PFSK-1 (cell line): ENCODE data around the gene MPZL3.

Experiments
- FOXP2 ChIP-seq: optimal IDR thresholded peaks from 2 replicates; pipeline ENCODE3; 2011; ENCODE audit warnings: borderline replicate concordance, control low read depth, inconsistent platforms; ENCODE audit not compliant: insufficient read depth; ENCODE audit errors: extremely low read length, extremely low read depth
- POLR2AphosphoS5 ChIP-seq: IDR thresholded peaks from 2 replicates; pipeline ENCODE4 v1.6.1; 2012; ENCODE audit warnings: low read depth, mild to moderate bottlenecking, control low read depth, low read length, moderate library complexity
- SIN3A ChIP-seq: IDR thresholded peaks from 2 replicates; pipeline ENCODE4 v1.6.1; 2012; ENCODE audit warnings: mild to moderate bottlenecking, low read length, moderate library complexity, borderline replicate concordance; ENCODE audit not compliant: insufficient read depth
- TAF1 ChIP-seq: IDR thresholded peaks from 2 replicates; pipeline ENCODE4 v1.6.1; 2012; ENCODE audit warnings: low read length, control low read depth, borderline replicate concordance; ENCODE audit not compliant: insufficient read depth
- TF ChIP-seq, protein P1 (sequence below), 2 experiments: IDR thresholded peaks; 2 replicates each; pipeline versions ENCODE4 v1.6.1 to v1.8.0; 2011 to 2012; ENCODE audit warnings: low read depth in 2 of 2, low read length in 2 of 2, control low read depth in 1 of 2, inconsistent platforms in 1 of 2, mild to moderate bottlenecking in 1 of 2, moderate library complexity in 1 of 2; ENCODE audit not compliant: insufficient read depth in 1 of 2

MPZL3 gene

DNA sequence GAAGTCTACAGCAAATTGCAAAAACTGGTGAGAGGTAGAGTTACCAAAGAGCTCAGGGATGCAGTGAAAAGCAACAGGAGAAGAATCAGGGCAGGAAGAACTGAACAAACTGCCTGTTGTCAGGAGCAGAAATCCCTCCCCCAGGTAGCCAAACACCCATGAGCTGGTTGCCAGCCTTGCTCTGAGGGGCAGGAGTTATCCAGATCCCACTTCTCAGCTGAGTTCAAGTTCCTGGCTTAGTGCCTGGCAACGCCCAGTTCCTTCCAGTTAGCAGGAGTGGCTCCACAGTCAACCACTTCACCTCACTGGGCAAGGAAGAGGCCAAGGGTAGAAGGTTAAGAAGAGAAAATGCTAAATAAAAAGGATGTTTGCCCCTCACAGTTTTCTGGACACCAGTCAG, 13.8 kb upstream of the MPZL3 start:
- no peak for TF ChIP-seq FOXP2
- no peak for TF ChIP-seq SIN3A
- TF ChIP-seq TAF1 = no peak
- TF ChIP-seq, protein P1, sequence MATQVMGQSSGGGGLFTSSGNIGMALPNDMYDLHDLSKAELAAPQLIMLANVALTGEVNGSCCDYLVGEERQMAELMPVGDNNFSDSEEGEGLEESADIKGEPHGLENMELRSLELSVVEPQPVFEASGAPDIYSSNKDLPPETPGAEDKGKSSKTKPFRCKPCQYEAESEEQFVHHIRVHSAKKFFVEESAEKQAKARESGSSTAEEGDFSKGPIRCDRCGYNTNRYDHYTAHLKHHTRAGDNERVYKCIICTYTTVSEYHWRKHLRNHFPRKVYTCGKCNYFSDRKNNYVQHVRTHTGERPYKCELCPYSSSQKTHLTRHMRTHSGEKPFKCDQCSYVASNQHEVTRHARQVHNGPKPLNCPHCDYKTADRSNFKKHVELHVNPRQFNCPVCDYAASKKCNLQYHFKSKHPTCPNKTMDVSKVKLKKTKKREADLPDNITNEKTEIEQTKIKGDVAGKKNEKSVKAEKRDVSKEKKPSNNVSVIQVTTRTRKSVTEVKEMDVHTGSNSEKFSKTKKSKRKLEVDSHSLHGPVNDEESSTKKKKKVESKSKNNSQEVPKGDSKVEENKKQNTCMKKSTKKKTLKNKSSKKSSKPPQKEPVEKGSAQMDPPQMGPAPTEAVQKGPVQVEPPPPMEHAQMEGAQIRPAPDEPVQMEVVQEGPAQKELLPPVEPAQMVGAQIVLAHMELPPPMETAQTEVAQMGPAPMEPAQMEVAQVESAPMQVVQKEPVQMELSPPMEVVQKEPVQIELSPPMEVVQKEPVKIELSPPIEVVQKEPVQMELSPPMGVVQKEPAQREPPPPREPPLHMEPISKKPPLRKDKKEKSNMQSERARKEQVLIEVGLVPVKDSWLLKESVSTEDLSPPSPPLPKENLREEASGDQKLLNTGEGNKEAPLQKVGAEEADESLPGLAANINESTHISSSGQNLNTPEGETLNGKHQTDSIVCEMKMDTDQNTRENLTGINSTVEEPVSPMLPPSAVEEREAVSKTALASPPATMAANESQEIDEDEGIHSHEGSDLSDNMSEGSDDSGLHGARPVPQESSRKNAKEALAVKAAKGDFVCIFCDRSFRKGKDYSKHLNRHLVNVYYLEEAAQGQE (IDR thresholded peaks at IDR 0.05; ENCODE audit: insufficient read depth in 1 of 2, low read depth in 2 of 2, low read length in 2 of 2) = no peak
- no peak for TF ChIP-seq POLR2AphosphoS5

DNA sequence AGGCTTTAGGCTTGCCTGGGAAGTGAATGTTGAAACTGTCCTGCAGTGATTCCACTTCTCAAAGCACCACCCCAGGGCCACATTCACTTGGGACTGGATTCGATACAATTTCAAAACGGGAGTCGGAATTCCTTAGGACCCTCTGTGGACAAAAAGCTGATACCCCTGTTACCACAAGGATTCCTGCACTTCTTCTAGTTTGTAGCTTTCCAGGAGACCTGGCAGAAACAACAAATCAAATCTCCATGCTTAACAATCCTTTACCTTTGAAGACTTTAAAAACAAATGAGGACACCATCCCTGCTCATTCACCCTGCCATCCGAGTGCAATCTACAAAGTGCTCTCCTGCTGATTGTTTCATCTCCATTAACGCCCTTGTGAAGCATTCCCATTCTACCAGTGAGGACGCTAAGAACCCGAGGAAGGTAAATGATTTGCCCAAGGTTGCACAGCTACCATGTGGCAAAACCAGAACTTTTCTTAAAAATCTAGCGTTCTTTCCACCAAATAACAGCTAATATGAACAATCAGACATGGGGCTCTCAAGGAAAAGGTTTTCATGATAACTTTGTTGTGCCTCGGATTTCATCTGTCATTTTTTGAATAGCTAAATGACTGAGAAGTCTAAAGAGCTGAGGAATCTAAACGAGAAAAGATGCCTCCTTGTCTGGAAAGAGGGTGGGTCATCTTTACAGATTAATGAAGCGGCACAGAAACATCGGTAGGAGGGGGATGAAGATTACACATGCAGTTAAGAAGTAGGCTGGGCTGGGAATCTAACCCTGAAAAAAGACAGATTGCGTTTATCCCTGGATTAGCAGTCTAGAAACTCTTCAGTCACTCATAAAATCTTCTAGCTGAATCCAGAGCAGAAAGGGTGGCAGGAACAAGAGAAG, 12.7 kb upstream of the MPZL3 start:
- TF ChIP-seq SIN3A (no peak), TAF1 (no peak), FOXP2 (no peak), POLR2AphosphoS5 (no peak)
- TF ChIP-seq, protein P1 (IDR thresholded peaks at IDR 0.05; ENCODE audit: insufficient read depth in 1 of 2, low read depth in 2 of 2, low read length in 2 of 2) = no peak

DNA sequence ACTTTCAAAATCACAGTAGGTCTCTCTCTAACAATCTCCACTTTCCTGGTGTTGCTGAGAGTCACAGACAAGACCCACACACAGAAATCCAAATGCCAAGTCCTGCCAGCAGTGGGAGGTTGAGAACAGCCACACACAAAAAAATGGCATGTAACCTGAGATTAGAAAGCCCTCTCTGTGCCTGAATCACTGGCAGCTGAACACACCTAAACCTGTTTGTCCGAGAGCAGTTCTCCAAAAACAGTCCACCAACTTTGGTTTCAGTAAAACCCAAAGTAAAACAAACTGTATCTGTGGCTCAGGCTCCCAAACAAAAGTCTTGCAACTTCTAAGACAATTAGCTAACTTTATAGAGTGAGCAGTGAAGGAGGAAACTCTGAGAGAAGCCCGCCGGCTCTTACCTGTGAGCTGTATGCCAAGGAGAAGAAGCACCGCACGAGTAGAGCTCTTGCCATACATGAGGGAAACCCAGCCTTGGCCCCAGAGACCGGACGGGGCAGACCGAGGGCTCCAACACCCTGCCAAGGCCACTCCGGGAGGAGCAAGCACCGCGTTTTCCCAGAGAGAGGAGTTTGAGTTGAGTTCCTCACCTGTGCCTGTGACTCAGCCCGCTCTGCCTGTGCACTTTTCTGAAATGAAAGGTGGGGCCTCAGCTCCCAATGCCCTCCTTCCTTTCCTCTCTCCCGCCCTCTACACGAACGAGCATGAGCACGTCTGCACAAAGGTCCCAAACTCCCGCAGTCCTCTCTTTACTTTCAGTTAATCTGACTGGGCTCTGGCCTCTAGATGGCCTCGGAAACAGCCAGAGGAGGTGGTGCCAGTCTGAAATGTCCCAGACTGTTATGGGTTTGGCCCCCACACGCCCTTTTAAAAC, 11.8 kb upstream of the MPZL3 start, which contains the start of gene MPZL2:
TSS of gene MPZL2 (minus strand) at position 603 of the 874 bp plus-strand sequence. CDS start at position 459, 144 bp downstream.
- TF ChIP-seq TAF1 (no peak), SIN3A (no peak), POLR2AphosphoS5 (no peak), FOXP2 (no peak)
- TF ChIP-seq, protein P1 (IDR thresholded peaks at IDR 0.05; ENCODE audit: insufficient read depth in 1 of 2, low read depth in 2 of 2, low read length in 2 of 2) = no peak

DNA sequence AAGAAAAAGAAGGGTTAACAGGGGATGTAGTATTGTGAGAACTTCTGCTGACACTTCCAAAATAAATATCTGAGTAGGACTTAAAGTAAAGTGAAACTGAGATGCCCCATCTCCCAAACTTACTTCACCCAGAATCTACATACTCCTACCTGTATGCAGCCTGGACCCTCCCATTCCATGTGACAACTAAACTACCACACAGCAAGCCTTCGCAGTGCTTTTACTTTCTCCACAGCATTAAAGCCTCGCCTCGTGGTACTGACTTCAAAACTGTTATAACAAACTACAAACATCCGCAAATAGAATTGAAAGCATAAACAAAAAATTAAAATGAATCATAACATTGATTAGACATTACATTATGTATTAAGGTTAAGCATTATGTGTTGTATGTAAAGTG, 10.9 kb upstream of the MPZL3 start:
- TF ChIP-seq TAF1 (no peak), FOXP2 (no peak), POLR2AphosphoS5 (no peak), SIN3A (no peak)
- TF ChIP-seq, protein P1 (IDR thresholded peaks at IDR 0.05; ENCODE audit: insufficient read depth in 1 of 2, low read depth in 2 of 2, low read length in 2 of 2) = no peak
